ENCODE results near the gene PDE8A. TPM values are rescaled to one million over a fixed set of nuclear protein-coding genes. Genes with fewer than 3 reads are reported as not detected.

The PDE8A gene
- total and polyA plus RNA-seq, 12 donors = 10.9 to 46.7 (median 17.4) TPM

- DNase-seq (no peak), ATAC-seq (peak in 3 of 8 donors; percentile 15 to 37 (median 21))
- Histone ChIP-seq H3K4me3 (no peak overlapping the region), H3K36me3 (no peaks in the 10 kb centered on the region), H3K4me1 (peaks cover 0 to 63% (median 39%) of the 10 kb centered on the region in 9 donors), H3K27me3 (no peaks in the 10 kb centered on the region), H3K27ac (peak overlapping the region in 5 of 10 donors; percentile 73 to 88 (median 80)), H3K9me3 (no peaks in the 10 kb centered on the region)
- WGBS, 2 donors = 77 to 84% methylated on average over 1 of the region's 1 CpG
- TF ChIP-seq, protein P1, sequence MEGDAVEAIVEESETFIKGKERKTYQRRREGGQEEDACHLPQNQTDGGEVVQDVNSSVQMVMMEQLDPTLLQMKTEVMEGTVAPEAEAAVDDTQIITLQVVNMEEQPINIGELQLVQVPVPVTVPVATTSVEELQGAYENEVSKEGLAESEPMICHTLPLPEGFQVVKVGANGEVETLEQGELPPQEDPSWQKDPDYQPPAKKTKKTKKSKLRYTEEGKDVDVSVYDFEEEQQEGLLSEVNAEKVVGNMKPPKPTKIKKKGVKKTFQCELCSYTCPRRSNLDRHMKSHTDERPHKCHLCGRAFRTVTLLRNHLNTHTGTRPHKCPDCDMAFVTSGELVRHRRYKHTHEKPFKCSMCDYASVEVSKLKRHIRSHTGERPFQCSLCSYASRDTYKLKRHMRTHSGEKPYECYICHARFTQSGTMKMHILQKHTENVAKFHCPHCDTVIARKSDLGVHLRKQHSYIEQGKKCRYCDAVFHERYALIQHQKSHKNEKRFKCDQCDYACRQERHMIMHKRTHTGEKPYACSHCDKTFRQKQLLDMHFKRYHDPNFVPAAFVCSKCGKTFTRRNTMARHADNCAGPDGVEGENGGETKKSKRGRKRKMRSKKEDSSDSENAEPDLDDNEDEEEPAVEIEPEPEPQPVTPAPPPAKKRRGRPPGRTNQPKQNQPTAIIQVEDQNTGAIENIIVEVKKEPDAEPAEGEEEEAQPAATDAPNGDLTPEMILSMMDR (IDR thresholded peaks at IDR 0.05) = no peak
- intact Hi-C loops (cut with DNase I) = loop anchor here in 8 of 10 donors (1.0 to 10.0 kb wide), 7 partner anchors 60 to 450 kb away; partner anchors contain the start of gene PDE8A (in 5 of the 8)
Observed at GRCh38 chr15:85044894-85045293, 63.2 kb downstream of the PDE8A start.

DNA sequence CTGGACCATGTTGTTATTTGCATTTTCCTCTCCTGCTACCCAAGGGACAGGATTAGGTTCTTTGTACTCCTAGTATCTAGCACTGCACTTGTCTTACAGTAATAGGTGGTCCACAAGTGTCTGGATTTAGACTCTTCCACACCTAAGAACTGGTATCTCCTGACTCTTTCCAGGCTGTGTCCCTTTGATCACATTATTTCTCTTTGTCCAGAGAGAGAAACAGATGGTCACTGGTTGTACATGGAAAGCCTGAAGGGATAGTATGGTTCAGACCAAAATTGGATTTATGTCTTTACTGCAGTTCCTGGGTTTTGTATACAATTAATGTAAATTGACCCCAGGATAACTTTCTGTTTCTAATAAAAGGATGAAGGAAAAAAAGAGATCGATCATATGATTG lies 64.0 kb downstream of the PDE8A start:
- 57 to 73% methylated on average over 1 of the region's 1 CpG for WGBS, 2 donors
- peaks cover 0 to 69% (median 45%) of the 10 kb centered on the region in 9 donors for H3K4me1 ChIP-seq
- no peak for DNase-seq
- H3K9me3 ChIP-seq = no peaks in the 10 kb centered on the region
- TF ChIP-seq, protein P1 (IDR thresholded peaks at IDR 0.05) = no peak
- H3K4me3 ChIP-seq = no peak overlapping the region
- H3K27me3 ChIP-seq = no peaks in the 10 kb centered on the region
- intact Hi-C loops (cut with DNase I) = loop anchor here in 6 of 10 donors (2.0 to 10.0 kb wide), 3 partner anchors 61 to 451 kb away; partner anchors contain the start of gene PDE8A (in 2 of the 6)
- no peaks in the 10 kb centered on the region for H3K36me3 ChIP-seq
- no peak for ATAC-seq
- peak overlapping the region in 8 of 10 donors; percentile 2 to 88 (median 75) for H3K27ac ChIP-seq

GRCh38 chr15:85047271-85047948 lies 65.8 kb downstream of the PDE8A start:
- intact Hi-C loops (cut with DNase I) = loop anchor here in 5 of 10 donors (10.0 kb wide), 2 partner anchors 63 to 453 kb away; partner anchors contain the start of gene PDE8A (in 2 of the 5)
- H3K36me3 ChIP-seq = no peaks in the 10 kb centered on the region
- TF ChIP-seq, protein P1 (IDR thresholded peaks at IDR 0.05) = no peak
- H3K4me1 ChIP-seq = peaks cover 0 to 70% (median 54%) of the 10 kb centered on the region in 9 donors
- no peaks in the 10 kb centered on the region for H3K27me3 ChIP-seq
- peak; percentile 84 to 96 (median 92) for ATAC-seq
- H3K4me3 ChIP-seq = peak overlapping the region in 3 of 10 donors; percentile 5 to 35 (median 17)
- H3K9me3 ChIP-seq = no peaks in the 10 kb centered on the region
- H3K27ac ChIP-seq = peak overlapping the region; percentile 6 to 88 (median 64)
- DNase-seq = peak in 1 of 2 donors; percentile 85
- 31 to 41% methylated on average over 7 of the region's 7 CpGs for WGBS, 2 donors

- intact Hi-C loops (cut with DNase I) = loop anchor here in 5 of 10 donors (10.0 kb wide), 2 partner anchors 64 to 454 kb away; partner anchors contain the start of gene PDE8A (in 2 of the 5)
- H3K27me3 ChIP-seq = no peaks in the 10 kb centered on the region
- peak overlapping the region in 9 of 10 donors; percentile 33 to 88 (median 73) for H3K27ac ChIP-seq
- no peaks in the 10 kb centered on the region for H3K36me3 ChIP-seq
- no peak for DNase-seq
- H3K4me3 ChIP-seq = no peak overlapping the region
- ATAC-seq = no peak
- H3K9me3 ChIP-seq = peaks cover 0 to 3% (median 0%) of the 10 kb centered on the region in 11 donors
- TF ChIP-seq, protein P1 (IDR thresholded peaks at IDR 0.05) = no peak
- 50 to 72% methylated on average over 6 of the region's 6 CpGs for WGBS, 2 donors
- H3K4me1 ChIP-seq = peaks cover 0 to 70% (median 54%) of the 10 kb centered on the region in 9 donors
Observed at GRCh38 chr15:85048430-85048829, 66.8 kb downstream of the PDE8A start.

Measured in heart right ventricle (tissue), 16 donors.